HG03066 (cell line): ENCODE data around the gene RPS6KC1.
"Not testable (repeated sequence)": the region's sequence is repeated elsewhere in the genome, so short reads cannot be mapped to it uniquely, and the experiment has no call there.

ENCODE experiments used
- ATAC-seq: cut with Tn5 transposase; IDR thresholded peaks from one replicate; pipeline ENCODE4 v1.9.1; 2021; ENCODE audit warnings: low read depth; ENCODE audit not compliant: unreplicated experiment

Gene RPS6KC1

DNA sequence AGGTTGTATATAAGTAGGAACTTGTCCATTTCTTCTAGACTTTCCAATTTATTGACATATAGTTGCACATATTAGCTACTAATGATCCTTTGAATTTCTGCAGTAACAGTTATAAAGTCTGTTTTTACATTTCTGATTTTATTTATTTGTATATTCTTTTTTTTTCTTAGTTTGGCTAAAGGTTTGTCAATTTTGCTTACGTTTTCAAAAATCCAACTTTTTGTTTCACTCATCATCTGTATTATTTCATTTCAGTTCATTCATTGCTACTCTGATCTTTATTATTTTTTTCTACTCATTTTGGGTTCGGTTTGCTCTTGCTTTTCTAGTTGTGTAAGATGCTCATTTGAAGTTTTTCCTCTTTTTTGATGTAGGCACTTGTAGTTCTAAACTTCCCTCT lies 97.9 kb downstream of the RPS6KC1 start:
- ATAC-seq: no peak

DNA sequence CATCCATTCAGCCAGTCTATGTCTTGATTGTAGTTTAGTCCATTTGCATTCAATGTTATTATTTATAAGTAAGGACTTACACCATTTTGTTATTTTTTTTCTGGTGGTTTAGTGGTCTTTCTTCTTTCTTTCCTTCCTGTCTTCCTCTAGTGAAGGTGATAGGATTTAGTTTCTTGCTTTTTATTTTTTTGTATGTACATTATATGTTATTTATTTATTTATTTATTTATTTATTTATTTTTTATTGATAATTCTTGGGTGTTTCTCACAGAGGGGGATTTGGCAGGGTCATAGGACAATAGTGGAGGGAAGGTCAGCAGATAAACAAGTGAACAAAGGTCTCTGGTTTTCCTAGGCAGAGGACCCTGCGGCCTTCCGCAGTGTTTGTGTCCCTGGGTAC lies 99.0 kb downstream of the RPS6KC1 start:
- not testable (repeated sequence) for ATAC-seq

DNA sequence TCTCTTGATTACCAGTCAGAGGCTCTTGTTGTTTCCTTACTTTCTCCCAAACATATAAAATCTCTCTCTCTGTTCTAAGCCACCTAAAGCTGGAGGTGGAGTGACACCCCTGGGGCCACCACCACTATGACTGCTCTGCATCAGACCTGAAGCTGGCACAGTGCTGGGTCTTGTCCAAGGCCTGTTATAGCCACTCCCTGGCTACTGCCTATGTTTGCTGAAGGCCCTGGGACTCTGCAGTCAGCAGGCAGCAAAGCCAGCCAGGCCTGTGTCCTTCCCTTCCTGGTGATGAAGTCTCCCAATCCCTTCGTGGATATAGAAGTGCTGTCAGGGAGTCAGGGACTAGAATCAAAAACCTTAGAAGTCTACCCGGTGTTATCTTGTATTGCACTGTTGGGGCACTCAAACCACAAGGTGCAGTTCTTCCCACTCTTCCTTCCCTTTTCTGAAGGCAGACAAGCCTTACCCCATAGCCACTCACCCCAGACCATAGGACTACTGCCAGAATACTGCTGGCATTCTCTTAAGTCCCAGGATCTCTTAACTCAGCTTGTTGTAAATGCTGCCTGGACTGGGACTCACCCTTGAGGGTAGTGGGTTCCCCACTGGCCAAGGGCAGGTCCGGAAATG lies 103.1 kb downstream of the RPS6KC1 start:
- ATAC-seq: no peak

DNA sequence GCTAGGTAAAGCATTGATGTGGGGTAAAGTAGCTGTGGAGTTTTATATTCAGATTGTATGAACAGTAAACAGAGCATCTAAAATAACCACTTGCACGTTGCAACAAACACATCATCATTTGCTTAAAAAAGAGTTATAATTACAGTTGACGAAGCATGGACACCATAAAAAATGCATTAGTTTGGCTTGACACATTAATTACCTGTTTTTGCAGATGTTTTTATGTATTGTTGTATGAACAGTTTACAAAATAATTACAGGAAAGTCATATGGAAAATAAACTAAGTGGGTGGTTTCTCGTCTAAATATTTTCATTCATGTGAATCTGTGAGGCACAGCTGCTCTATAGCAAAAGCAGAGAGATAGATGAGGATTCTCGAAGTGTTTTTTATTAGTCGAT lies 108.3 kb downstream of the RPS6KC1 start:
- no peak for ATAC-seq

DNA sequence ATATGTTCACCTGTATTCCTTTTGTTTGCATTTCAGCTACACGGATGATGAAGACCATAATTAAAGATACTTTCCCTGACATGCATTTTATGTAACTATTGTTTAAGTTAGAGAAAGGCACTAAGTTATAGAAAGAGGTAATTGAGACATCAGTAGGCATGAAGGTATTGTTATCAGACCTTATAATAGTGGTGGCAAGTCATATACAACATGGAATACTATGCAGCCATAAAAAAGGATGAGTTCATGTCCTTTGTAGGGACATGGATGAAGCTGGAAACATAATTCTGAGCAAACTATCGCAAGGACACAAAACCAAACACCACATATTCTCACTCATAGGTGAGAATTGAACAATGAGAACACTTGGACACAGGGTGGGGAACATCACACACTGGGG lies 109.4 kb downstream of the RPS6KC1 start:
- ATAC-seq: not testable (repeated sequence)

DNA sequence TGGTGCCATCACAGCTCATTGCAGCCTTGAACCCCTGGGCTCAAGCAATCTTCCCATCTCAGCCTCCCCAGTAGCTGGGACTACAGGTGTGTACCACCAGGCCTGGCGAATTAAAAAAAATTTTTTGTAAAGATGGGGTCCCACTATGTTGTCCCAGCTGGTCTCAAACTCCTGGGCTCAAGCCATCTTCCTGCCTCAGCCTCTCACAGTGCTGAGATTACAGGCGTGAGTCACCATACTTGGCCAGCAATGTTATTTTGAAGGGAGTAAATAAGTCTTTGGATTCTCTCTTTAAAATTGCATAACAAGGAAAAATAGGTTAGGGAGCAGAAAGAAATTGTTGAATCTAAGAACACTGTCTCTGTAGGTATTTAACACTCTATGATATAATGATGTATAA lies 111.3 kb downstream of the RPS6KC1 start:
- ATAC-seq: no peak

DNA sequence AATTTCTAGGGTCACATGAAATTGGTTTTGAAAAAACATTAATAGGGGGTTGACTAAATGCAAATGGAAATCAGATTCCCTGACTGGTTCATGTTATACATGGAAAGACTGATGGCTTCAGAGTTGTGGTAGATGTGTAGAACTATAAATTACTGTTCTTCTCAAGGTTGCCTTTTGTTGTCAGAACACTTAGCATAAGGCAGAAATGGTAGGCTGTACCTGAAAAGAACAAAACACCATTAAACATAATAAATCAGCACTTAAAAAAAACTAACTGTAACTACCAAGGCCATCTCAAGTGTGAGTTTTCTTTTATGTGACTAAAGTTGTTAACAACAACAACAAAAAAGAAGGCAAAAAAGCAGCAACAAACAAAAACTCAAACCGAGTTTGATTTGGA lies 111.8 kb downstream of the RPS6KC1 start:
- no peak for ATAC-seq

DNA sequence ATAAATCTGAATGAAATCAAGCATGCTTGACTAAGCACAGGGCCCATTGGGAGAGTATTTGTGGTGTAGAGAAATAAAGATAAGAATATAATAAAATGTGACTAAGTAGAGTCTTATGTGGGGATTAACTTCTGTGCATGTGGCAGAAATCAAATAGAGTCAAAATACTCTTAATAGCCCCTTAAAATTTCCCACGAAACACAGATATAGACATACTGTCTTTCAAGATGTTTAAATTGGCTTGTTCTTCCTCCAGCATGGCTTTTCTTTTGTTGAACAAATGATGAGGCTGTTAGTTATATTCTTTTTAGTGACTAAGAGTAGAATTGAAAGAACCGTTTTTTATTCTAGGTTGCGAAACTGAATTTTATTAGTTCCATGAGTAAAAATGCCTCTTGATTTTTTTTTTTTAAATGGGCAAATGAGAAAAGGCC lies 112.3 kb downstream of the RPS6KC1 start:
- ATAC-seq: no peak

DNA sequence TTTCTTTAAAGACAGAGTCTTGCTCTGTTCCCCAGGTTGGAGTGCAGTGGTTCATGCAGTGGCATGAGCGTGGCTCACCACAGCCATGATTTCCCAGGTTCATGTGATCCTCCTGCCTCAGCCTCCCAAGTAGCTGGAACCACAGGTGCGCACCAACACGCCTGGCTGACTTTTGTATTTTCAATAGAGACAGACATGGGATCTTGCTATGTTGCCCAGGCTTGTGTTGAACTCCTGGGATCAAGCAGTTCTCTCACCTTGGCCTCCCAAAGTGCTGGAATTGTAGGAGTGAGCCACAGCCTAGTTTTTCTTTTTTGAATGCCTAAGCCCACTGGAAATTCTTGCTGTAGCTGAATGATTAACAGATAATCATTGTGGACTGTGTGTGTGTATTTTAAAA lies 113.5 kb downstream of the RPS6KC1 start:
- no peak for ATAC-seq

DNA sequence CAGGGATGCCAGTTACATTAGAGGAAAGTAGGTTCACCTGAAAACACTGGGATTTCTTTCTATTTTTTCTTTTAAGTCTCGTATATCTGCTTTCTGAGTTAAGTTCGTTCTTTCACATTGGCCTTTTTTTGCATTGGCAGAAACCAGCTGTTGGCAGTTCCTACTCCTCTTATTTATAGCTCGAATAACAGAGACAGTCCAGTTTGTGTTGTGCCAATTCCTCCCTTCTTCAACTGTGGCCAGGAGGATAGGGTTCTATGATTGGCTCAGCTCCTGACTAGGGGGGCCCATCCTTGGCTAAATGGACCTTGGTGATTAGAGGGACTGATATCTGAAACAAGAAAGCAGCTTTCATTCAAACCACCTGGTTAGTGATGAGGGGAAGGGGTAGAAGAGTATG lies 115.8 kb downstream of the RPS6KC1 start:
- no peak for ATAC-seq

DNA sequence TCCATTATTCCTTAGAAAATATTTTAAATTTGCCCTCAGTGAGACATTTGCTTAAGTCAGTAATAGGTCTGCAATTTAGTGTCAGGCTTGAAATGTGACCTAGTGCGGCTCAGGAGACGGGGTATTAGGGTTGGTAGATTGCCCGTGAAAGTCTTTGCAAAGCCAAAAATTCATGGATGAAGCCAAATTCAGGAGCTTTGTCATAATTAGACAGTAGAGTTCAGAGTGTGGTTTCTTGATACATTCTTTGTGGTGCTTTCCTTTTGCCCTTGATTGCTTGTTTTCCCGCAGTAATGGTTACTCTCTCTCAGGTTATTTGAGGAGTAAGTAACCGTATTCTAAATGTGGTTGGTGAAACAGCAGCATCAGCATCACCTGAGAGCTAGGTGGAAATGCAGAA lies 120.7 kb downstream of the RPS6KC1 start:
- no peak for ATAC-seq

DNA sequence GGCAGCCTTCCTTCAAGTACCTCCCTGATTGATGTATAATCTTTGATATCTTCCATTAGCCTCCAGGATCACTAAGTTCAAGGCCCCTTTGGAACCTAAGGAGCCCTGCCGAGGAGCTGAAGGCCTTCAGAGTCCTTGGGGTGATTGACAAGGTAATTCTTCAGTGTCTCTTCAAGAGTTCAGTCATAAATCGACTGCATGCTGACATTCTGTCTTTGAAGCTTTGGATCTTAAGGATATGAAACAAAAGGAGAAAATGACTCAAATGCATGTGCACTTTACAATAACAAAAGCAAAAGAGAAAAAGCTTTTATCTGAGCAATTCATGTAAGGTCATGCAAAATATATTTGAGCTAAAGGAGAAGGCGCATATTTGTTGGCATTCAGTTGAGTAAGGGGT lies 125.3 kb downstream of the RPS6KC1 start:
- no peak for ATAC-seq

DNA sequence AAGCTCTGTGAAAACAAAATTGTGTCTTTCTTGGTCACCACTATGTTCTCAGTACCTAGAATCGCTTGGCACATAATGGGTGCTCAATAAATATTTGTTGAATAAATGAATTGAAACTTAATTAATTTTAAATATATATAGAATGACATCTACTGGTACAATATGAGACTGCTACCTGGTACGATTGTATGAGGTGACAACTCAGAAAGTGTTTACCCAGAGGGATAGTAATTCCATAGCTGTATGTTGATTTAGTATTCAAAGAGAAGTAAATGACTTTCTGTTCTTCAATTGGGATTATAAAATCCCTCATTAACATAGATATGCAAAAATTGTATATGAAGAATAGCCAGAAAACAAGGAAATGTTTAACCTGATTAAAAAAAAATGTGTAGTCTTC lies 128.7 kb downstream of the RPS6KC1 start:
- ATAC-seq: no peak

DNA sequence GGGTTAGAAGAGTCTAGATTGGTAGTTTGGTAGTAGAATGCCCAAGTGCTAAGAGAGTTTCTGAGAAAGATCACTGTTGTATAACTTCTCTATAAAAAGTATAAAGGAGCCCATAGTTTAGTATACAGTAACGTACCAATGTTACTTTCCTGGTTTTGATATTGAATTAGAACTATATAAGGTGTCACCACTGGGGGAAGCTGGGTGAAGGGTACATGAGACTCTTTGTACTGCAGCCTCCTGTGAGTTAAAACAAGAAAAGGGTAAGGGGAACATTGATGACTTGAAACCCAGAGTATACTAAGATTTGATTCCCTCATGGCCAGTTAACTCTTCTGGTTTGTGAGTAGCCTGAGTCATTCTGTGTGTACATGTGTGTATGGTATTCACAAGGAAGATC lies 129.8 kb downstream of the RPS6KC1 start:
- ATAC-seq: no peak

DNA sequence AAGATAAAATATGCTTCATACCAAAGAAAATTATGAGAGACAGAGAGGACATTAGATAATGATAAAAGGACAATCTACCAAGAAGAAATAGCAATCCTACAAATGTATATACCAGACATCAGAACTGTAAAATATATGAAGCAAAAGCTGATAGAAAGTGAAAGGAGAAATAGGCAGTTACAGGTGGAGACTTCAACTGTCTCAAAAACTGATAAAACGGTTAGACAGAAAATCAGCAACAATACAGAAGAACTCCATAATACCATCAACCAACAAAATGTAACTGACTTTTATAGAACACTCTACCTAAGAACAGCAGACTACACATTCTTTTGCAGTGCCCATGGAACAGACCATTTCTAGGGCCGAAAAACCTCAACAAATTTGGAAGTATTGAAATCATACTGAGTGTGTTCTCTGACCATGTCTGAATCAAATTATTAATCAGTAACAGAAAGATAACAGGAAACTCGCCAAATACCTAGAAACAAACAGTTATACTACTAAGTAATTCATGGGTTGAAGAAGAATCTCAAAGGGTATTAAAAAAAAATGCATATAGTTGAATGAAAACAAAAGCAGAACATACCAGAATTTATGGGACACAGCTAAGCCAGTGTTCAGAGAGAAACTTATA lies 132.1 kb downstream of the RPS6KC1 start:
- ATAC-seq: no peak

DNA sequence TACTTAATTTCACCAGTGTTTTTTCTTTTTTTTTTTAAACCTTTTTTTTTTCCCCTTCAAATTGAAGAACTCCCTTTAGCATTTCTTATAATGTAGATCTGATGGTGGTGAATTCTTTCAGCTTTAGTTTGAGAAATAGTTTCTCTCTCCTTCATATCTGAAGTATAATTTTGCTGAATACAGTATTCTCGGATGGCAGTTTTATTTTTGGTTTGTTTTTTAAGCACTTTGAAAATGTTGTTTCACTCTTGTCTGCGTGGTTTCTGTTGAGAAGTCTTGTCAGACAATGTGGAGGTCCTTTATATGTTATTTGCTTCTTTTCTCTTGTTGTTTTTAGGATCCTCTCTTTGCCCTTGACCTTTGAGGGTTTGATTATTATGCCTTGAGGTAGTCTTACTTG lies 135.1 kb downstream of the RPS6KC1 start:
- ATAC-seq: no peak

DNA sequence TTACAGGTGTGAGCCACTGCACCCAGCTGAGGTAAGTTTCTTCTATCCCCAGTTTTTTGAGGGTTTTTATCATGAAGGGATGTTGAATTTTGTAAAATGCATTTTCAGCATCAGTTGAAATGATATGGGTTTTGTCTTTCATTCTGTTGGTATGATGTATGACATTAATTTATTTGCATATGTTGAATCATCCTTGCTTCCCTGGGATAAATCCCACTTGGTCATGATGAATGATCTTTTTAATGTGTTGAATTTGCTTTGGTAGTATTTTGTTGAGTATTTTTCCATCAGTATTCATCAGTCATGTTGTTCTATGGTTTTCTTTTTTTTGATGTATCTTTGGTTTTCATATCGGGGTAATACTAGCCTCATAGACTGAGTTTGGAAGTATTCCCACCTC lies 141.0 kb downstream of the RPS6KC1 start:
- ATAC-seq: no peak

DNA sequence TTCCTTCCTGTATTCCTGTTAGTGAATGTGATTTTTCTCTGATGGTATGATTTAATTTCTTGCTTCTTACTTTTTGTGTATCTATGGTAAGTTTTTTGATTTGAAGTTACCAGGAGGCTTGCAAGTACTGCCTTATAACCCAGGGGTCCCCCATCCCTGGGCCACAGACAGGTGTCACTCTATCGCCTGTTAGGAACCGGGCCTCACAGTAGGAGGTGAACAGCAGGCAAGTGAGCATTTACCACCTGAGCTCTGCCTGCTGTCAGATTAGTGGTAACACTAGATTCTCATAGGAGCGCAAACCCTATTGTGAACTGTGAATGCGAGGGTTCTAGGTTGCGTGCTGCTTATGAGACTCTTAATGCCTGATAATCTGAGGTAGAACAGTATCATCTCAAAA lies 143.3 kb downstream of the RPS6KC1 start:
- no peak for ATAC-seq

DNA sequence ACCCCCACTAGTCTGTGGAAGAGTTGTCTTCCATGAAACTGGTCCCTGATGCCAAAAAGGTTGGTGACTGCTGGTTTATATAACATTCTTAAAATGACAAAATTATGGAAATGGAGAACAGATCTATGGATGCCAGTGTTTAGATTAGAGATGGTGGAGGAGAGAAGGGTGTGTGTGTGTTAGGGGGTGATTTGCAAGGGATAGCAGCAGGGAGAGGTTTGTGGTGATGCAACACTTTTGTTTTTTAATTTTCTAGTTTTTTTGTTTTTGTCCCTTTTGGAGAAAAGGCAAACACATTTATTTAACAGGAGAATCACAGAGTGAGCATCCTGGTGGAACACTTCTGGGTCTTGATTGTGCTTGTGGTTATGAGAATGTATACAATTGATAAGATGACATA lies 143.8 kb downstream of the RPS6KC1 start:
- ATAC-seq: no peak

DNA sequence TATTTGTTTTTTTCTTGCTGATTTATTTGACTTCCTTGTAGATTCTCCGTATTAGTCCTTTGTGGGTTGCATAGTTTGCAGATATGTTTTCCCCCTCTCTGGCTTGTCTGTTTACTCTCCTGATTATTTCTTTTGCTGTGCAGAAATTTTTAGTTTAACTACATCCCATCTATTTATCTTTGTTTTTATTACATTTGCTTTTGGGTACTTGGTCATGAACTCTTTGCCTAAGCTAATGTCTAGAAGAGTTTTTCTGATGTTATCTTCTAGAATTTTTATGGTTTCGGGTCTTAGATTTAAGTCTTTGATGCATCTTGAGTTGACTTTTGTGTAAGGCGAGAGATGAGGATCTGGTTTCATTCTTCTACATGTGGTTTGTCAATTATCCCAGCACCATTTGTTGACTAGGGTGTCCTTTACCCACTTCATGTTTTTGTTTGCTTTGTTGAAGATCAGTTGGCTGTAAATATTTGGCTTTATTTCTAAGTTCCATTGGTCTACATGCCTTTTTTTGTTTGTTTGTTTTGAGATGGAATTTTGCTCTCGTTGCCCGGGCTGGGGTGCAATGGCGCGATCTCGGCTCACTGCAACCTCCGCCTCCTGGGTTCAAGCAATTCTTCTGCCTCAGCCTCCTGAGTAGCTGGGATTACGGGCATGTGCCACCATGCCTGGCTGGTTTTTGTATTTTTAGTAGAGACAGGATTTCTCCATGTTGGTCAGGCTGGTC lies 145.4 kb downstream of the RPS6KC1 start:
- ATAC-seq: not testable (repeated sequence)

DNA sequence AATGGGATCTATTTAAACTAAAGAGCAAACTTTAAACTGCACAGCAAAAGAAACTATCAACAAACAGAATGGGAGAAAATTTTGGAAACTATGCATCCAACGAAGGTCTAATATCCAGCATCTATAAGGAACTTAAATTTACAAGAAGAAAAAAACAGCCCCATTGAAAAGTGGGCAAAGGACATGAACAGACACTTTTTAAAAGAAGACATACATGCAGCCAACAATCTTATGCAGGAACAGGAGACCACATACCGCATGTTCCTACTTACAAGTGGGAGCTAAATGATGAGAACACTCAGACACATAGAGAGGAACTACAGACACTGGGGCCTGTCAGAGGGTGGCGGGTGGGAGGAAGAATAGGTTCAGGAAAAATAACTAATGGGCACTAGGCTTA lies 149.6 kb downstream of the RPS6KC1 start:
- ATAC-seq: no peak
